Measurements from ENCODE around the gene ITGB3.

ITGB3 gene

DNA sequence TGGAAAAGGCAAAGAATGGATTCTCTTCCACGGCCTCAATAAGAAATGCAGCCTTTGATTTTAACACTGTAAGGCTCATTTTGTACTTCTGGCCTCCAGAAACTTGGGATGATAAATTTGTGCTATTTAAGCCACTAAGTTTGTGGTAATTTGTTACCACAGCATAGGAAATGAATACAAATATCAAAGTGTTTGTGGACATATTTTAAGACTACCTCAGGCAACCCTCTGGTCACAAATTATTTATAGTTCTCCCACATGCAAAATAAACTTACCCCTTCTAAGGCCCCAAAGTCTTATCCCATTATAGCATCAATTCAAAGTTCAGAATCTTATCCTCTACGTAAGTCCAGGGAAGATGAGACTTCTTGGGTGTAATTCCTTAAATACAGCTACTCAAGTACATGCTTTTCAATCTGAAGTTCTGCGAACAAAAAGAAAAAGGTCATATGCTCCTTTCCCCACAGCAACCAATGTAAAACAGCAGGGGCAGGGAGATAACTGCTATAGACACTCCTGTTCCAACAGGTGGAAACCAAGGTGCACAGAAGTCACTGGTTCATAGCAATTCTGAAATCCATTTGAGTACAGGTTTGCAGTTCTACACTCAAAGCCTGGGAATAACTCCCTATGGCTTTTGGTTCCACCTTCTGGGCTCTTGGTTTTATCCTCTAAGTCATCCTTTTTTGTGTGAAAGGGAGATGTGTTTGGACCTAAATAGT is 64.7 kb downstream of the ITGB3 start:
- TF ChIP-seq, protein P1, sequence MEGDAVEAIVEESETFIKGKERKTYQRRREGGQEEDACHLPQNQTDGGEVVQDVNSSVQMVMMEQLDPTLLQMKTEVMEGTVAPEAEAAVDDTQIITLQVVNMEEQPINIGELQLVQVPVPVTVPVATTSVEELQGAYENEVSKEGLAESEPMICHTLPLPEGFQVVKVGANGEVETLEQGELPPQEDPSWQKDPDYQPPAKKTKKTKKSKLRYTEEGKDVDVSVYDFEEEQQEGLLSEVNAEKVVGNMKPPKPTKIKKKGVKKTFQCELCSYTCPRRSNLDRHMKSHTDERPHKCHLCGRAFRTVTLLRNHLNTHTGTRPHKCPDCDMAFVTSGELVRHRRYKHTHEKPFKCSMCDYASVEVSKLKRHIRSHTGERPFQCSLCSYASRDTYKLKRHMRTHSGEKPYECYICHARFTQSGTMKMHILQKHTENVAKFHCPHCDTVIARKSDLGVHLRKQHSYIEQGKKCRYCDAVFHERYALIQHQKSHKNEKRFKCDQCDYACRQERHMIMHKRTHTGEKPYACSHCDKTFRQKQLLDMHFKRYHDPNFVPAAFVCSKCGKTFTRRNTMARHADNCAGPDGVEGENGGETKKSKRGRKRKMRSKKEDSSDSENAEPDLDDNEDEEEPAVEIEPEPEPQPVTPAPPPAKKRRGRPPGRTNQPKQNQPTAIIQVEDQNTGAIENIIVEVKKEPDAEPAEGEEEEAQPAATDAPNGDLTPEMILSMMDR (IDR thresholded peaks at IDR 0.05; ENCODE audit: low read depth, low read length, missing control alignments): no peak
- no peak for DNase-seq (ENCODE audit: low read depth)
- no peak overlapping the region for H3K4me3 ChIP-seq (ENCODE audit: low read depth, low read length)
- in situ Hi-C loops (cut with HindIII; ENCODE audit: low sequenced_read_pairs): no loop called here

DNA sequence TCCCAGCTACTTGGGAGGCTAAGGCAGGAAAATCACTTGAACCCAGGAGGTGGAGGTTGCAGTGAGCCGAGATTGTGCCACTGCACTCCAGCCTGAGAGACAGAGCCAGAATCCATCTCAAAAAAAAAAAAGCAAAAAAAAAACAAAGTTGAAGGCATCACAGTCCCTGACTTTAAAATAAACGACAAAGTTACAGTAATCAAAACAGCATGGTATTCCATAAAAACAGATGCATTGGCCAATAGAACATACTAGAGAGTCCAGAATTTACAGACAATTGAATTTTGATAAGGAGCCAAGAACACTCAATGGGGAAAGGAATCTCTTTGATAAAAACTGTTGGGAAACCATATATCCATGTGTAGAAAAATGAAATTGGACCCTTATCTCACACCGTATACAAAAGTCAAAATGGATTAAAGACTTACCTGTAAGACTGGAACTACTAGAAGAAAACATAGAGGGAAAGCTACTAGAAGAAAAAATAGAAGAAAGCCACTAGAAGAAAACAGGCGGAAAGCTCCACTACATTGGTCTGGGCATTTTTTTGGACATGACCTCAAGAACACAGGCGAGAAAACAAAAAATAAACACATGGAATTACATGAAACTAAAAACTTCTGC is 67.4 kb downstream of the ITGB3 start:
- TF ChIP-seq, protein P1 (IDR thresholded peaks at IDR 0.05; ENCODE audit: low read depth, low read length, missing control alignments): no peak
- no peak for DNase-seq (ENCODE audit: low read depth)
- H3K4me3 ChIP-seq (ENCODE audit: low read depth, low read length): no peak overlapping the region
- in situ Hi-C loops (cut with HindIII; ENCODE audit: low sequenced_read_pairs): no loop called here

DNA sequence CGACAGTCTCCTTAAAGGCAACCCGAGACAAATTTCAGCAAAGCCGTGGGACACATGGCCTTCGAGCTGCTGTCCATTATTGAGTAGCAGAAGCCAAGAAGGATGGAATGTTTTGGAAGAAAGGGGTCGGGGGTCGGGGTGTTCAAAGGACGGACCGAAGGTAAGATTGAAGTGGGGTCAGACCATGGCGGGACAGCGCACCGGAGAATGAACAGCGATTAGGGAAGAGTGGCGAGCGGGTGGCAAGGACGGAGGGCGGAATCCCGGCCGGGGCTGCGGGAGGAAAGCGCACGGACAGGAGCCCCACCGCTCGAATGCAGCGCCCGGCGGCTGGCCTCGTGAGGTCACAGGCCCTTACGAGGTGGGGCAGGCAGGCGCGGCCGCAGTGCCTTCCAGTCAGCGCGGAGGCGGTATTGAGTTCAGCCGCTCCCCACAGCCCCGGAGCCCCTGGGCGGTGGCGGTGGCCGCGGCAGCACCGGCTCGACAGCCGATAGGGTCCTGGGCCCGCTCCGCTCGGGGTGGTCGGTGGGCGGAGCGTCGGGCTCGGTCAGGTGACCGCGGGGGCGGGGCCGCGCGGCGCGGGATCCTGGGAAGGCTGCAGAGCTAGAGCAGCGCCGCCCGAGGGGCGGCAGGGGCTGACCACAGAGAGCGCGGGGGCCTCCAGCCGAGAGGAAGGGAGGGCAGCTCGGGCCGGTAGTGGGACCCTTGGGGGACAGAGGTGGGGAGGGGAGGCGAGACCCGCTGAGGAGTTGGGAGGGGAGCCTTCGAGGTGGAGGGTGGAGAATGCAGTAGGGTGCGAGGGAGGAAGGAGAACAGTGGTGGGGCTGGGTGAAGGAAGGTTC is 70.0 kb downstream of the ITGB3 start, which contains the start of gene EFCAB13:
EFCAB13 (plus strand) TSS at position 574 of the 842 bp plus-strand sequence. CDS start 4,399 bp downstream, outside the sequence.
- in situ Hi-C loops (cut with HindIII; ENCODE audit: low sequenced_read_pairs): no loop called here
- TF ChIP-seq, protein P1 (IDR thresholded peaks at IDR 0.05; ENCODE audit: low read depth, low read length, missing control alignments): no peak
- no peak for DNase-seq (ENCODE audit: low read depth)
- peak within 1 kb of the TSS; percentile 49 for H3K4me3 ChIP-seq (ENCODE audit: low read depth, low read length)

DNA sequence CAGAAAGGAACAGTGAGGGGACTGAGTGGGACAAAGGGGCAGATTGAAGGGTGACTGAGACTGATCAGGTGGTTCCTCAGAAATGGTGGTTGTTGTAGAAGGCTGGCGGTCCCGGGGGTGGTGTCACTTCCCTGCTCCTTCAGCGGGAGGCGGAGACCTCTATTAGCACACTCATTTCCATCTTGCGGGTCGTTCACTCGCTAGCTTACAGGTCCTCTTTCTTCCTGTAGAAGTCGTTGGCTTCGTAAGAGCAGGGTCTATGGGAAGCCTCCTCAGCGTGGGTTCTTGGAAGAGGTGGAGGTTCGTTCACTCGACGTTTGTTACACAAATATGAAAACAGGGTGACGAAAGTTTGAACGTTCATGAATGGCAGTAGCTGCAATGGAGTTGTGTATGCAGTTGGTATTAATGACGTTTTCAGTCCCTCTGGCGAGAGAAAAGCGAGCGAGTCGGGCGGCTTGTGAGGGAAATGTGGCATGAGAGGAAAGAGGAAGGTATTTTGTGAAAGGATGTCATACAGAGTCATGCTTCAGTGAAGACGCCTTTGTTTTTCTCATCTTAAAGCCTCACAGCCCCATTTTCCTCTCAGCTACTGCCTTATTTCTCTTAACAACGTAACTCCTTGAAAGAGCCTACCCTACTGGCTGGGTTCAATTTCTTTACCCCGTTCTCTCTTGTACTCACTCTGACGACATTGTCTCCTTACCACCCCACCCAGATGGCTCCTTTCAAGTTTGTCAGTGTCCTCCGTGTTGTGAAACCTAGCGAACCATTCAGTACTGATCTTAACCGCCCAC is 70.8 kb downstream of the ITGB3 start:
- H3K4me3 ChIP-seq (ENCODE audit: low read depth, low read length): peak overlapping the region; percentile 49
- in situ Hi-C loops (cut with HindIII; ENCODE audit: low sequenced_read_pairs): no loop called here
- no peak for DNase-seq (ENCODE audit: low read depth)
- TF ChIP-seq, protein P1 (IDR thresholded peaks at IDR 0.05; ENCODE audit: low read depth, low read length, missing control alignments): no peak

DNA sequence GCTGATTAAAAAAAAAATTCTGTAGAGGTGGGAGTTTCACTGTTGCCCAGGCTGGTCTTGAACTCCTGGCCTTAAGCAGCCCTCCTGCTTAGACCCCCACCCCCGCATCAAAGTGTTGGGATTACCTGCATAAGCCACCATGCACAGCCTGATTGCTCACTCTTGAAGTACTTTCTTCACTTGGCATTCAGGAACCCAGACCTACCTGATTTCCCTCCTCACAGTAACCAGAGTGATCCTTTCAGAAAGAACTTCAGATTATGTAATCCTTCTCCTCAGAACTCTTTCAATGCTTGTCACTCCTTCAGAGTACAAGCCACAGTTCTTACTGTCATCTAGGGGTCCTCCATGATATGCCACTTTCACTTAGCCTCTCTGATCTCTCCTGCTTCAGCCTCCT is 71.5 kb downstream of the ITGB3 start:
- in situ Hi-C loops (cut with HindIII; ENCODE audit: low sequenced_read_pairs): no loop called here
- no peak overlapping the region for H3K4me3 ChIP-seq (ENCODE audit: low read depth, low read length)
- TF ChIP-seq, protein P1 (IDR thresholded peaks at IDR 0.05; ENCODE audit: low read depth, low read length, missing control alignments): no peak
- DNase-seq (ENCODE audit: low read depth): no peak

DNA sequence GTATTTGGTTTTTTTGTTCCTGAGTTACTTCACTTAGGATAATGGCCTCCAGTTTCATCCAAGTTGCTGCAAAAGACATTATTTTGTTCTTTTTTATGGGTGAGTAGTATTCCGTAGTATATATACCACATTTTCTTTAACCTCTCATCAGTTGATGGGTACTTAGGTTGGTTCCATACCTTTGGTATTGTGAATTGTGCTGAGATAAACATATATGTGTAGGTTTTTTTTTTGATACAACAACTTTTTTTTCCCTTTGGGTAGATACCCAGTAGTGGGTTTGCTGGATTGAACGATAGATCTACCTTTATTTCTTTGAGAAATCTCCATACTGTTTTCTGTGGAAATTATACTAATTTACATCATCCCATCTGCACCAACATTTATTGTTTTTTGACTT is 76.9 kb downstream of the ITGB3 start:
- no peak overlapping the region for H3K4me3 ChIP-seq (ENCODE audit: low read depth, low read length)
- DNase-seq (ENCODE audit: low read depth): no peak
- TF ChIP-seq, protein P1 (IDR thresholded peaks at IDR 0.05; ENCODE audit: low read depth, low read length, missing control alignments): no peak
- in situ Hi-C loops (cut with HindIII; ENCODE audit: low sequenced_read_pairs): no loop called here
